ENCODE results near the gene AKAP6. TPM values are rescaled to one million over a fixed set of nuclear protein-coding genes. Genes with fewer than 3 reads are reported as not detected.

The AKAP6 gene
- total RNA-seq, 1 experiment from 2014 or later = 1.1 TPM

DNA sequence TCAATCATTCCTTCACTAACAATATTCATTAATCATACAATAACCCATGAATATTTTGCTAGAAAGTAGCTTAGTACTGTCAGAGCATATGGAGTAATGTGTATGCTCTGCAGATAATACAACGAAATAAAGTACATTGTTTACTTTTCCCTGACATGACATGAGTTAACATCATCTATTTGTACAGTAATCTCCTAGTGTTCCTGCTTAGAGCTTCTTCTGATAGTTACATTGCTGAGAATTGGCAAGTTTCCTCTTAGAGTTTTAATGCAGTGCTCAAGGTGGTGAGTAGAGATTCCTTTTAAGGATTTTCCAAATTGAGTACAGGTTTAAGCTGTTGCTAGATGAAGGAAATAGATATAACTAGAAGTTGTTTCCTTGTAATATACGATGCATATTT, 445.1 kb downstream of the AKAP6 start:
- no peak overlapping the region for H3K56ac ChIP-seq (ENCODE audit: insufficient read length, low read depth, low read length)
- Mint-ChIP-seq H3K36me3 (ENCODE audit: insufficient read depth in 1 of 3, low read depth in 3 of 3) (no peaks in the 10 kb centered on the region), H3K4me1 (peaks cover 6 to 7% of the 10 kb centered on the region in 2 experiments), H3K4me3 (no peak overlapping the region), H3K9me3 (no peaks in the 10 kb centered on the region), H3K27me3 (ENCODE audit: low read depth) (no peaks in the 10 kb centered on the region), H3K27ac (no peak overlapping the region)
- H4K91ac ChIP-seq (ENCODE audit: insufficient read length, low read depth, low read length) = no peak overlapping the region
- no peak overlapping the region for H2BK5ac ChIP-seq (ENCODE audit: insufficient read length, low read length)
- WGBS (ENCODE audit: extremely low coverage, insufficient read length, low lambda C conversion rate) = no CpG with 5 or more reads among the region's 2 CpGs
- H2AFZ ChIP-seq (ENCODE audit: low read length) = no peak overlapping the region
- H4K20me1 ChIP-seq (ENCODE audit: control insufficient read depth, insufficient read depth, insufficient read length) = no peaks in the 10 kb centered on the region
- no peaks in the 10 kb centered on the region for H3K23me2 ChIP-seq (ENCODE audit: insufficient read length, low read depth, low read length, poor library complexity, severe bottlenecking)
- H3K4ac ChIP-seq (ENCODE audit: low read depth, low read length) = no peak overlapping the region
- H3K4me2 ChIP-seq (ENCODE audit: insufficient read depth, insufficient read length, low read length) = no peak overlapping the region
- H3T11ph ChIP-seq (ENCODE audit: low read length) = no peak overlapping the region
- no peak overlapping the region for H2AK5ac ChIP-seq (ENCODE audit: insufficient read length, low read length)
- no peak overlapping the region for H2BK15ac ChIP-seq (ENCODE audit: low read depth, low read length)
- no peaks in the 10 kb centered on the region for H3K4me1 ChIP-seq (ENCODE audit: insufficient read depth, low read length)
- no peaks in the 10 kb centered on the region for H3K79me2 ChIP-seq (ENCODE audit: insufficient read depth, low read length)
- H3K9me3 ChIP-seq (ENCODE audit: control insufficient read depth, low read depth, low read length) = no peaks in the 10 kb centered on the region
- no peak overlapping the region for H4K8ac ChIP-seq (replicated peaks; ENCODE audit: insufficient read length, low read depth, low read length)
- H3K23ac ChIP-seq (ENCODE audit: insufficient read length, low read depth, low read length) = no peak overlapping the region
- DNase-seq = no peak
- no peak overlapping the region for H3K14ac ChIP-seq (ENCODE audit: insufficient read depth, low read length)
- TF ChIP-seq, protein P1, sequence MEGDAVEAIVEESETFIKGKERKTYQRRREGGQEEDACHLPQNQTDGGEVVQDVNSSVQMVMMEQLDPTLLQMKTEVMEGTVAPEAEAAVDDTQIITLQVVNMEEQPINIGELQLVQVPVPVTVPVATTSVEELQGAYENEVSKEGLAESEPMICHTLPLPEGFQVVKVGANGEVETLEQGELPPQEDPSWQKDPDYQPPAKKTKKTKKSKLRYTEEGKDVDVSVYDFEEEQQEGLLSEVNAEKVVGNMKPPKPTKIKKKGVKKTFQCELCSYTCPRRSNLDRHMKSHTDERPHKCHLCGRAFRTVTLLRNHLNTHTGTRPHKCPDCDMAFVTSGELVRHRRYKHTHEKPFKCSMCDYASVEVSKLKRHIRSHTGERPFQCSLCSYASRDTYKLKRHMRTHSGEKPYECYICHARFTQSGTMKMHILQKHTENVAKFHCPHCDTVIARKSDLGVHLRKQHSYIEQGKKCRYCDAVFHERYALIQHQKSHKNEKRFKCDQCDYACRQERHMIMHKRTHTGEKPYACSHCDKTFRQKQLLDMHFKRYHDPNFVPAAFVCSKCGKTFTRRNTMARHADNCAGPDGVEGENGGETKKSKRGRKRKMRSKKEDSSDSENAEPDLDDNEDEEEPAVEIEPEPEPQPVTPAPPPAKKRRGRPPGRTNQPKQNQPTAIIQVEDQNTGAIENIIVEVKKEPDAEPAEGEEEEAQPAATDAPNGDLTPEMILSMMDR (conservative IDR thresholded peaks at IDR 0.05) = no peak
- H3K27ac ChIP-seq (ENCODE audit: insufficient read length, low read depth, low read length) = no peak overlapping the region
- no peak overlapping the region for H2BK20ac ChIP-seq (ENCODE audit: low read depth, low read length, poor library complexity, severe bottlenecking)
- no peak overlapping the region for H2BK120ac ChIP-seq (ENCODE audit: low read depth, low read length, poor library complexity, severe bottlenecking)
- no peak overlapping the region for H2BK12ac ChIP-seq (ENCODE audit: insufficient read length, low read depth, low read length)
- H3K79me1 ChIP-seq (ENCODE audit: insufficient read depth, low read depth, low read length, poor library complexity, severe bottlenecking) = no peaks in the 10 kb centered on the region
- H3K18ac ChIP-seq (ENCODE audit: insufficient read length, low read depth, low read length) = no peak overlapping the region
- H3K27me3 ChIP-seq (ENCODE audit: insufficient read depth, low read length) = no peaks in the 10 kb centered on the region
- no peak overlapping the region for H3K9ac ChIP-seq (ENCODE audit: extremely low read depth, insufficient read length, low read length)
- H4K5ac ChIP-seq (ENCODE audit: insufficient read length, low read depth, low read length) = no peak overlapping the region

All from H9 (cell line).